Stimulated activated CD8-positive, alpha-beta memory T cell treated with anti-CD3 and anti-CD28 coated beads, Interleukin-12 subunit alpha, Interleukin-12 subunit beta, amount 100 ng/mL, for 1 hour (primary cell): Measurements from ENCODE around the gene TMEM156.
"Not testable (repeated sequence)": the region's sequence is repeated elsewhere in the genome, so short reads cannot be mapped to it uniquely, and the experiment has no call there.

Experiments used
- DNase-seq: peaks from one replicate; pipeline ENCODE4 v3.0.0-alpha.2; 2020; ENCODE audit warnings: low read depth

Gene TMEM156

GRCh38 chr4:38957261-38957815 lies 74.9 kb downstream of the TMEM156 start:
- no peak for DNase-seq

- no peak for DNase-seq
These were observed 76.3 kb downstream of the TMEM156 start for GRCh38 chr4:38955957-38956356.

DNA sequence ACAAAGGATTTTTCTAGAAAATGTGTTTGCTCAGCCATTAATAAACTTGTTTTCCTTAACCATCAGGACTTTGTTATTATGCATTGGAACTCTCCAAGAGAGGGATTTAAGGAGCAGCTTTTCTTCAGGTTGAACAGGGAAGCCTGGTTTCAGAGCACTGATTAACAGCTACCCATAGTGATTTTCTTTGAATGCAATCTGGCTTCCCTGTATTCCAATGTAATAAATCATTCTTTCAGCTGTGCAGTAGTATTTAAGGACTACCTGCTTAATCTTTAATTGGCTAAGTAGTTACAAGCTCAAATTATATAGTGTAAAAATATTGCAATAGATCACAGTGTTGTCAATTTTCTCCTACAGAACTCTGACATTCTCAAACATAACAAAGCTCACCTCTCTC lies 77.5 kb downstream of the TMEM156 start:
- DNase-seq, result no peak

DNA sequence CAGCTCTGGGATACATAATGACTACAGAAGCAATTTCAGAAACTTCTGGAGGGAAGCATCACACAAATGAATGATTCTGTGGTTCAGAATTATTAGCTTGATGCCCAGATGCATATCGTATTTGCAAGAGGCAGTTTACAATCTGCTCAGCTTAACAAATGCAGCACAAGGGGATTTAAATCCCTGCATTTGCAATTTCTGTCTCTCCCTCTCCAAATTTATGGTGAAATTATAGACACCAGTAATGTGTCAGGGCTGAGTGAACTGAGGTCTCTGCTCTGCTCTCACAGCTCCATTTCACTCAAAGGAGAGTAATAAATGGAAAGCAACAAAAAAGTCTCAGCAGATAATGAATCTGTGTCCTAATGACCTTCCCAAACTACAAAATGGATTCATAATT lies 80.2 kb downstream of the TMEM156 start:
- no peak for DNase-seq

GRCh38 chr4:38951598-38951997 lies 80.6 kb downstream of the TMEM156 start:
- DNase-seq, result no peak

DNA sequence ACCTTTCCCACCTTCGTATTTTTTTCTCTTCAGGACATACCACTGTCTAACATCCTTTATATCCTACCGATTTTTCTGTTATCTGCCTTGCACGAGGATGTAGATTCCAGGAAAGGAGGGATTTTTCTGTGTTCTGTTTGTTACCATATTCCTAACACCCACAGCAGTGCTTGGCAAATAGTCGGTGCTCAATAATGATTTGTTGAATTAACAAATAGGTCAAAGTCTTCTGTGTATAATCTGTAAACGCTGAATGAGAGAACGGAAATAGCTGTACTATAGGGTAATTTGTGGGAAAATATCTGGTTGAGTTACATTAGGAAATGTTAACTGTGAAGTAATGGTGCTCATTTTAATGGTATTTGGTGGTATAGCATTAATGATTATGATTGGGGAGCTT lies 81.5 kb downstream of the TMEM156 start:
- DNase-seq, result no peak

DNA sequence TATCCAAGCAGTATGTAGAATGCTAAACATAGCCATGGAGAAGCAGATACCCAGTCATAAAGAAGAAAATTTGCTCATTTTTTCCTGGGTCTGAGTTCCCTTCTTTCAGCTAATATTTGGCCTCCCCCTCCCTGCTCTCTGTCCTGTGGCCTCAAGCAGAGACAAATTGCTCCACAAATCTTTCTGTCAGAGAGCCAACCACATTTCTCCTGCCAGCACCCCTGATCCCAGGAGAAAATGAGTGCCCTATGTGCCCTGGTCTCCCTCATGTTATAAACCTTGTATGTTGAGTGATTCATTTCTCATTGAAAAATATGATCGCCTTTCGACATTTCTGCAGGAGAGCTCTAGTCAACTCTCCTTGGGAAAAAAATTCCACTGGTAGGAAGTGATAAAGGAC lies 82.0 kb downstream of the TMEM156 start:
- DNase-seq, result no peak

- DNase-seq, result peak; percentile 7
These were observed 82.7 kb downstream of the TMEM156 start for GRCh38 chr4:38949411-38950051.

DNA sequence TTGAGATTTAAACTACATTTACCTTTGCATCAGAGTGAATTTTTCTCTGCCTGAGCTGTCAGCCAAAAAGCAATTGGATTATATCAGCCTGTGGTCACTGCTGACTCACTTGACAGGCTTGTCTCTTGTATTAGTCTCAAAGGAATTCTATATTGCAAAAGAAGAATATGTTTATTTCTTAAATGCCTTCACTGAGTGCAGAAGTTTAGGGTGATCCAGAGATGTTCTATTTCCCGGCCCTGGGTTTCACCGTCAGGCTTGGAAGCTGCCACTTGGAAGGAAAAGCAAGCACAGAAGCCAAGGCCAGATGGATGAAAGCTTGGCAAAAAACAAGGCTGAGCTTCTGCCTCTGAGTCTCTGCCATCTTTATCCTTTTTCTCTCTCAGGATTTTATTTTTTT lies 83.7 kb downstream of the TMEM156 start:
- DNase-seq, result no peak

DNA sequence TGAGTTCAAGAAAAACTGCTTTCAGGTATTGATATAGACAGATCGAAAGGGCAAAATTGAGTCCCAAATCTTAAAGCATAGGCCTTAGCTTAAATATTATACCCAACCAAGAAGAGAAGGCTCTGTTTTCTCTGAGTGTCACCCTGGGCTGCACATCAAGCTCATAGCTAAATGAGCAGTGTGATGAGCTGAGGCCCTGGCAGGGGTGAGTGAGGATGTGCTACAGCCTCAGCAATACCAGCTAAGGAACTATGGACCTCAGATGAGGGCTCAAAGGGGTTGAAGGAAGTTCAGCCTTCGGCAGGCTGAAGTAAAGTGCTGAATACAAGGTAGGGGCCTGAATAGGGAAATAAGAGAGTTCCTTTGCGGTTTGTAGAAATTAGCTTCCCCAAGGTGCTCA lies 85.3 kb downstream of the TMEM156 start:
- DNase-seq, result no peak

- no peak for DNase-seq
These were observed 87.8 kb downstream of the TMEM156 start for GRCh38 chr4:38944440-38944839.

DNA sequence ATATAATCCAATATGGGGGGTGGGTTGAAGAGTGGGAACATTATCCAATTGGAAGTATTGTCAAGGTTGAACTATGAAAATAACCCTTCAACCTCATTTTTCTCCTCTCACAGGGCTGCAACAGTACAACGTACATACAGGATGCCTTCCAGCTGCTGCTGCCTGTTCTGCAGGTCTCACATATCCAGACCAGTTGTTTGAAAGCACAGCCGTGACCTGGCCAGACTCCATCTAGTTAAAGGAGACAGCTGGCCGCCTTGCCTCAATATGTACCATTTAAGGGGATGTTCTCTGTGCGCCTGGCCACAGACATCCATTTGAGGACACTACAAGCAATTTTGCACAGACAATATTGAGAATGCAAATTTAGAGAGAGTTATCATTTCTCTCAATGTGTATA lies 88.9 kb downstream of the TMEM156 start:
- DNase-seq, result no peak

DNA sequence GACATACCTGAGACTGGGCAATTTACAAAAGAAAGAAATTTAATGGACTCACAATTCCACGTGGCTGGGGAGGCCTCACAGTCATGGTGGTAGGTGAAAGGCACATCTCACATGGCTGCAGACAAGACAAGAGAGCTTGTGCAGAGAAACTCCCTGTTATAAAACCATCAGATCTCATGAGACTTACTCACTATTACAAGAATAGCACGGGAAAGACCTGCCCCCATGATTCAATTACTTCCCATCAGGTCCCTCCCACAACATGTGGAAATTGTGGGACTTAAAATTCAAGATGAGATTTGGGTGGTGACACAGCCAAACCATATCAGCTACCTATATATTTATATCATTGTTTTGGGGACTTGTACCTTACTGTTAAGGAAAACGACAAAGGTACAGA lies 90.3 kb downstream of the TMEM156 start:
- not testable (repeated sequence) for DNase-seq

GRCh38 chr4:38940476-38940875 lies 91.7 kb downstream of the TMEM156 start:
- no peak for DNase-seq

DNA sequence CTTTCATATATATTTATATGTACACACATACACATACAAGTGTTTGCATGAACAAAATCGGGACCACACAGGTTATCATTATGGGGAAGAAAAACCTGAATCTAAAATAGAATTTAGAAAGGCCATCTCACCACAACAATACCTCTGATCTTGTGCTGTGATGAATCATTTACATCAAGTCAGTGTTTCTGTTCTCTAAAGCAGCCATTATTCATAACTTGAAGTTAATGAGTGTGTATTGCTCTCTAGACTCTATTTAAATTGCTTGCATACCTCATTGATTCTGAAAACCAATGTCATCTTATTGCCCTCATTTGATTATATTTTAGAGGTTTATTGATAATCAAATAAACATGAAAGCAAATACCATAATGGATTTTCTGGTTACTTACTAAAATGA lies 93.0 kb downstream of the TMEM156 start:
- no peak for DNase-seq

DNA sequence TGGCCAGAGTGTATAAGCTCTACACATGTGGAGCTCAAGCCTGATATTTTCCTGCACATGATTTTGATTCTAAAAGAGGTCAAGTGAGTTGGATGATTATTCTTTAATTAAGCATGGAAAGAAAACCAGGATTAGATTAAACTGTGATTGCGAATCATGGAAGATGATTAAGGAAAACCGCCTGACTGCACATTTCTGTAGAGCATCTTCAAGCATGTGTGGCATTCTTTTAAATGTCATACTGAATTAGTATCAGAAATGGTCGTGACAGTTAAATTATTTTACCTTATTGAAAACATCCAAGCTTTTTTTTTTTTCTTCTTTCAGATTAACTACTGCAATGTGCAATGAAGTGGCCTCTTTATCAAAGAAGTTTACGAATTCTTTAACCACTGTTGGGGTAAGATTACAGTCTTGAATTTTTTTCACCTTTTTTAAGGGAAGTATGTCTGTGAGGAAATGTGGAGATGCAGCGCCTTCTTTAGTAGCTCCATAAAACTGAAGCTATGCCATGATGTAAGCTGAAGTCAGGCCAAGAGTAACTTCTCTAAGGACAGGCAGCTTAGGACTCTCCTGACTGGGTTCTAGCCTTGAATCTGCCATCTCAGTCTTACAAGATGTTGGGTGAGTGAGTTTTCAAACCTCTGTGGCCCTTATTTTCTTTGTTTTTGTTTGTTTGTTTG lies 96.7 kb downstream of the TMEM156 start:
- DNase-seq, result no peak

DNA sequence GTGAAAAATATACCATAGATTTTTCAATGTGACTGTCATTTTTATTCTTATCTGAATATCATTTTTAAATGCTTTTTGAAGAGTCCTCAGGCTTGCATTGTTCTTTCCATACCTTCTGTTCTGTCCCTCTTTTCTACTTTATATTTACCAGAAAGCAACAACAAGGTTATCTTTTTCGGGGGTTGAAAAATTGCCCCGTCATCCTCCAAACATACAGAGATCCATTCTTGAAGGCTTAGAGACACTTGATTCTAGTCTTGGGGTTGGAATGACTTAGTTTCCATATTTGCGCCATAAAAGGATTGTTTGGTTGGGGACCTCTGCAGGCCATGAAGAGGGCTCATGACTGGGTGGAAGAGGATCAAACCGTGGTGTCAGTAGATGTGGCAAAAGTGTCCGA lies 101.1 kb downstream of the TMEM156 start:
- no peak for DNase-seq

DNA sequence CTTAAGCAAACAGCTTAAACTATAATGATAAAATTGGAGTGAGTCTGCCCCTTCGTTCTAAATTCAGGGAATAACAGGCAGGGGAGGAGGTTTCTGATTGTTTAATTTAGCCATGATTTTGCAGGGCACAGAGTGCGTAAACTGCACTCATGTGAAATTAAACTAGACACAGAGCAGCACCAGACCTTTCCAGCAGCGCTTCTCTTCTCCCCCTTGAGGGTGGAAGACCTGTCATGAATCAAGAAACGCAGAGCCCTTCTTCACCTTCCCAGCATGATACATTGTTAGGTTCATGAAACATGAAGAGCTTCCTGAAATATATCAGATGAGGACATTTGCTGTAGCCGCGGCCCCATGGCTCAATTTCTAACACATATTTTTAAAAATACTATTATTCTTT lies 101.5 kb downstream of the TMEM156 start:
- DNase-seq, result no peak

- DNase-seq, result no peak
These were observed 102.0 kb downstream of the TMEM156 start for GRCh38 chr4:38930204-38930603.

GRCh38 chr4:38928974-38929373 lies 103.2 kb downstream of the TMEM156 start:
- DNase-seq, result no peak

GRCh38 chr4:38928568-38928967 lies 103.6 kb downstream of the TMEM156 start:
- no peak for DNase-seq

DNA sequence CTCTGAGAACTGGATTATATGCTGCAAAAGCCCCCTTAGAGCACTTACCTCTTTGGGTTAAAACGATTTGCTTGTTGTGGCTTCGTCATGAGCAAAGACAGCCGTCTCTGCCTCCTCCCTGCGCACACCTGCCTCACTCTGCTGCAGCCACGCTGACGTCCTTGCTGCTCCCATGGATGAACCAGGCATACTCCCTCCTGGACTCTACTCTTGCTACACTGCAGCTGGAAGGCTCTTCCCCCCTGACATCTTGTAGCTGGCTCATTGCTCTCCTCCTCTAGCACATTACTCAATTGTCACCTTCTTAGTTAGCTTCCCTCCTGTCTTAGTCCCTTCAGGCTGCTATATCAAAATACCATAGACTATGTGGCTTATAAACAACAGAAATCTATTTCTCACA lies 105.3 kb downstream of the TMEM156 start:
- no peak for DNase-seq

DNA sequence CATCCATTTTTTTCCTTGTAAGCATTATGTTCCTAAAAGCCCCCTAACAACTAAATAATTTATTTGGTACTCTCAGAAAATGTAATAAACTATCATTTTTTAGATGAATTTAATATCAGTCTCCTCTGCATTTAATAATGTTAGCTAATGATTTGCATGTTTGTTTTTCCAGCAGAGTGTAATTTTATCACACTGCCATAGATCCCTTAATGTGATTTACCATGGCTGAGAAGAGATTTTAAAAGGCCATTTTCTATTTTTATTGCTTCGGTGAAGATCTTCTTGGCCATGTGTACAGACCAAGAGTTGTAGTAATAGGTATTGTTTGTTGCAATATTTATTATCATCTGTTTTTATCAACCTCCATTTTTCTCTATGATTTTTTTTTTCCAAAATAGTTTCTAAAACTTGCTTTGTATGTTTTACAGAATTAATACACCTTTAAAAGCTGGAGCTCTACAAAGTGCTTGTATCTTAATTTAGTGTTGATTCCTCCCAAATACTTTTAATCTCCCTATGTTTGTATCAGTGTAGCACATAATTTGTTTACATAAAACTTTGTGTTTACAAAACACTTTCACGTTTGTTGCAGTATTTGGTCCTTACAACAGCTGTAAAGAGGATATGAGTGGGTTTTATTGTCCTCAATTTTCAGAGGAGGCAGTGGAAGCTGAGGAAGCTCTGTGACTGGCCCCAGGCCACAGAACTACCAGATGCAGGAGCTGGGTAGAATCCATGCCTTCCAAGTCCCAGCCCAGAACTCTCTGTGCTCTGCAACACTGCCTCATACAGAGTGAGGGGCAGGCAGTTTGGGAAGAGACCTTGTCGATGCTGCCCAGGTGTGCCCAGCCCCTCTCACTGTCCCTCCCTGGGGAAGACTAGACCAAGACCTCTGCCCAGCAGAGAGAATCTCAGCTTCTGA lies 106.5 kb downstream of the TMEM156 start:
- no peak for DNase-seq
